ENCODE data around the gene EARS2.
"Not testable (repeated sequence)": the region's sequence is repeated elsewhere in the genome, so short reads cannot be mapped to it uniquely, and the experiment has no call there.

The EARS2 gene

DNA sequence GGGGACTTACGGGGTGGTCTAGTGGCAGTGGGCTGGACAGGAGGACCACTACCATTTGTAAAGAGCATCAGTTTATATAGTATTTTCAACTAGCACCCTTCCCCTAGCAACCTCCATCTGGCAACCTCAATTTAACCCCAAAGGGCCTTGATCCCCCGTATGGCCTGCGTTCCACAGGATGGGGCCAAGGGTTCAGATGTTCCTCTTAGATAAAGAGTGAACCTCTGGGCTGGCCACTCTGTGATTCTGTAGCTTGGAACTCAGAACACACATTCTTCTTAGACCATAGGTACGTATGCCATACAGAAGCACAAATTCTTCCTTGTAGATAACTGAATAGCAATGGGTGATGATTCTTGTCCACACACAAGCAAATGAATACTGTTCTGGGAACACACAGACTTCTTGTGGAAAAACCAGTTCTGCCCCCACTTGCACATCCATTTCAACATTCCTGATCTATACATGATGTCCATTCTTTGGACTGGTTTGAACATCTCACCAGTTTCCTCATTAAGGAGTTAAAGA lies 44.9 kb downstream of the EARS2 start:
- no peak for DNase-seq (ENCODE audit: low spot score)
- H3K36me3 Mint-ChIP-seq (ENCODE audit: low read depth): peaks cover 24% of the 10 kb centered on the region
- no peak overlapping the region for H3K4me3 Mint-ChIP-seq
- H3K27ac Mint-ChIP-seq: no peak overlapping the region
- no peaks in the 10 kb centered on the region for H3K27me3 Mint-ChIP-seq (ENCODE audit: low read depth)
- peaks cover 5% of the 10 kb centered on the region for H3K9me3 Mint-ChIP-seq
- H3K4me1 Mint-ChIP-seq (ENCODE audit: low read depth): peaks cover 55% of the 10 kb centered on the region

DNA sequence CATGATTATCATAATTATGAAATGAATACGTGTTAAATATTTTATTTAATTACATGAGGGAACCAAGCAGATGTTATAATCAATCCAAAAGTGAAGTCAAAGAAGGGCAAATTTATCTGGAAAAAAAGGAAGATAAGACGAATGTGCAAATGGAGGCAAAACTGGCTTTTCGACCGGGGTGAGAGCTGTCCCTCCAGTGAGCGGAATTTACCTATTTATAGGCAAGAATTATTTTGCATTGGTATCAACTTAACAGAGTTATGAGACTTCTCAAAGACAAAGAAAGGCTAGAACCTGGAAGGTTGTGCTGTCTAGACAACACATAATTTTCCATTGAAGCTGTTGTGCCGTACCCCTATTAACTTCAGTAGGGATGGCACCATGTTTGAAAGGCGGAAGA lies 45.4 kb downstream of the EARS2 start:
- Mint-ChIP-seq H3K36me3 (ENCODE audit: low read depth) (peaks cover 28% of the 10 kb centered on the region), H3K27ac (no peak overlapping the region), H3K9me3 (peaks cover 5% of the 10 kb centered on the region), H3K4me1 (ENCODE audit: low read depth) (peaks cover 58% of the 10 kb centered on the region), H3K27me3 (ENCODE audit: low read depth) (no peaks in the 10 kb centered on the region), H3K4me3 (peak overlapping the region; percentile 59)
- DNase-seq (ENCODE audit: low spot score): no peak

GRCh38 chr16:23510915-23511270 lies 46.3 kb downstream of the EARS2 start:
- peaks cover 34% of the 10 kb centered on the region for H3K36me3 Mint-ChIP-seq (ENCODE audit: low read depth)

DNA sequence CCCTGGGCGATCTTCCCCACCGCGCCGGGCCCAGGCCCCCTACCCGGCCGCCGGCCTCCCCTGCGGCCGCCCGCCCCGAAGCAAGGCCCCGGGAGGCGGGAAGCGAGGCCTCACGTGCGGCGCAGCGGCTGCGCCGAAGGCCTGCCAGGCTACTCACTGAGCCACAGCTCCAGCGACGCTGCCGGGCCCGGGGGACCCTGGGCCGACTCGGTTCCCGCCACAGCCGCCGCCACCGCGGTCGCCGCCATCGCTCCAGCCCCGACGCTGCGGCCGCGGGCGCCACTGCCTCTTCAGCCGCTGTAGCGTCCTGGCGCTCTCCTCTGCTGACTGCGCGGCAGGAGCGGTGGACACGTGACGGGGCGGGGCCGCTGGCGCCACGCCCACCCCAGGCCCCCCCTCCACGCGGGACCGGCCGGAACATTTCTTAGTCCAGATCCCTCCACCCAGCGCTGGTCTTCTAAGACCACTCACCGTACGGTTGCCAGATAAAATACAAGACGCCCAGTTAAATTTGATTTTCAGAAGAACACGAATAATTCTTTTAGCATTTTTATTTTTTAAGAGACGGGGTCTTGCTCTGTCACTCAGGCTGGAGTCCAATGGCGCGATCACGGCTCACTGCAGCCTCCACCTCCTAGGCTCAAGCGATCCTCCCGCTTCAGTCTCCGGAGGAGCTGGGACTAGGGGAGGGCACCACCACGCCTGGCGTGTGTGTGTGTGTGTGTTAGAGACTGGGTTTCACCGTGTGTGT lies 46.8 kb downstream of the EARS2 start, which contains the start of gene GGA2:
Gene GGA2, minus strand, starts transcription at position 331 of the 751 bp plus-strand sequence. Its CDS starts 83 bp downstream, at position 248.
- peaks cover 34% of the 10 kb centered on the region for H3K36me3 Mint-ChIP-seq (ENCODE audit: low read depth)
- peak; percentile 79 for DNase-seq (ENCODE audit: low spot score)
- peak within 1 kb of the TSS; percentile 87 for H3K4me3 Mint-ChIP-seq
- peaks cover 58% of the 10 kb centered on the region for H3K4me1 Mint-ChIP-seq (ENCODE audit: low read depth)
- peak within 1 kb of the TSS; percentile 95 for H3K27ac Mint-ChIP-seq
- peaks cover 5% of the 10 kb centered on the region for H3K9me3 Mint-ChIP-seq
- H3K27me3 Mint-ChIP-seq (ENCODE audit: low read depth): no peaks in the 10 kb centered on the region

More at GRCh38 chr16:23510915-23511270, 46.3 kb downstream of the EARS2 start:
- not testable (repeated sequence) for H3K27me3 Mint-ChIP-seq (ENCODE audit: low read depth); H3K9me3 Mint-ChIP-seq; DNase-seq (ENCODE audit: low spot score)
- peak overlapping the region; percentile 85 for H3K4me3 Mint-ChIP-seq
- H3K4me1 Mint-ChIP-seq (ENCODE audit: low read depth): peaks cover 59% of the 10 kb centered on the region
- H3K27ac Mint-ChIP-seq: peak overlapping the region; percentile 70

- H3K9me3 Mint-ChIP-seq: peaks cover 5% of the 10 kb centered on the region
- peaks cover 60% of the 10 kb centered on the region for H3K4me1 Mint-ChIP-seq (ENCODE audit: low read depth)
- peak overlapping the region; percentile 87 for H3K4me3 Mint-ChIP-seq
- H3K36me3 Mint-ChIP-seq (ENCODE audit: low read depth): peaks cover 37% of the 10 kb centered on the region
- DNase-seq (ENCODE audit: low spot score): no peak
- peak overlapping the region; percentile 95 for H3K27ac Mint-ChIP-seq
- no peaks in the 10 kb centered on the region for H3K27me3 Mint-ChIP-seq (ENCODE audit: low read depth)
Measured at GRCh38 chr16:23509782-23510163, 47.4 kb downstream of the EARS2 start.

DNA sequence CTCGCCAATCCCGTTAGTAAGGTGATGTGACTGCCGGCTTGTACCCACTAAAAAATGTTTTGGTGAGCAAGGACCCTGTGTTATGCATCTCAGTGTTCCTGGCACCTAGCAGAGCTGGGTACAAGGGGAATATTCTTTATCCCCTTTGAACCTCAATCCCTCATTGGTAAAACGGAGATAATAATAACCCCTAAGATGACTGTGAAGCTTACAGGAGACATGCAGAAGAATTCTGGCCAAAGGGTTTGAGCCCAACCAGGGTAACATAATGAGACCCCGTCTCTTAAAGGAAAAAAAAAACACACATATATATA lies 47.8 kb downstream of the EARS2 start:
- peaks cover 5% of the 10 kb centered on the region for H3K9me3 Mint-ChIP-seq
- no peaks in the 10 kb centered on the region for H3K27me3 Mint-ChIP-seq (ENCODE audit: low read depth)
- H3K4me3 Mint-ChIP-seq: peak overlapping the region; percentile 87
- peak overlapping the region; percentile 95 for H3K27ac Mint-ChIP-seq
- no peak for DNase-seq (ENCODE audit: low spot score)
- H3K4me1 Mint-ChIP-seq (ENCODE audit: low read depth): peaks cover 59% of the 10 kb centered on the region
- H3K36me3 Mint-ChIP-seq (ENCODE audit: low read depth): peaks cover 34% of the 10 kb centered on the region

- H3K27me3 Mint-ChIP-seq (ENCODE audit: low read depth): no peaks in the 10 kb centered on the region
- DNase-seq (ENCODE audit: low spot score): no peak
- peaks cover 58% of the 10 kb centered on the region for H3K4me1 Mint-ChIP-seq (ENCODE audit: low read depth)
- H3K4me3 Mint-ChIP-seq: peak overlapping the region; percentile 87
- H3K9me3 Mint-ChIP-seq: peaks cover 5% of the 10 kb centered on the region
- peak overlapping the region; percentile 33 for H3K27ac Mint-ChIP-seq
- H3K36me3 Mint-ChIP-seq (ENCODE audit: low read depth): peaks cover 32% of the 10 kb centered on the region
Measured at GRCh38 chr16:23508589-23509440, 48.3 kb downstream of the EARS2 start.

DNA sequence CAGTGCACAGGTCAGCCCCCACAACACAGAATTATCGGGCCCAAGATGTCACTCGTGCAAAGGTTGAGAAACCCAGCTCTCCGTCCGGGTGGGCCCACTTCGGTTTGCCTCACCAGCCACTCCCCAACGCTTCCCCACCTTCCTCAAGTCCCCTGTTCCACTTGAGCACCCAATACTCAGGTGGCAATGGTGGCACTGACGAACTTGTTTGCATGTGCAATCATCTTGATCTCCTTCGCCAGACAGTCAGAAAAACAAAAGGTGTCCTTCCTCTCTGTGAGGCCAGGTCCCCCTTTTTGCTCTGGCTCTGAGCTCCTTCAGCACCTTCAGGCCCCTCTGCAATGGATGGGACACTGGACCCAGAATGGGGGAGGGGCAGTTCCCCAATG lies 50.5 kb downstream of the EARS2 start:
- H3K27ac Mint-ChIP-seq: no peak overlapping the region

DNA sequence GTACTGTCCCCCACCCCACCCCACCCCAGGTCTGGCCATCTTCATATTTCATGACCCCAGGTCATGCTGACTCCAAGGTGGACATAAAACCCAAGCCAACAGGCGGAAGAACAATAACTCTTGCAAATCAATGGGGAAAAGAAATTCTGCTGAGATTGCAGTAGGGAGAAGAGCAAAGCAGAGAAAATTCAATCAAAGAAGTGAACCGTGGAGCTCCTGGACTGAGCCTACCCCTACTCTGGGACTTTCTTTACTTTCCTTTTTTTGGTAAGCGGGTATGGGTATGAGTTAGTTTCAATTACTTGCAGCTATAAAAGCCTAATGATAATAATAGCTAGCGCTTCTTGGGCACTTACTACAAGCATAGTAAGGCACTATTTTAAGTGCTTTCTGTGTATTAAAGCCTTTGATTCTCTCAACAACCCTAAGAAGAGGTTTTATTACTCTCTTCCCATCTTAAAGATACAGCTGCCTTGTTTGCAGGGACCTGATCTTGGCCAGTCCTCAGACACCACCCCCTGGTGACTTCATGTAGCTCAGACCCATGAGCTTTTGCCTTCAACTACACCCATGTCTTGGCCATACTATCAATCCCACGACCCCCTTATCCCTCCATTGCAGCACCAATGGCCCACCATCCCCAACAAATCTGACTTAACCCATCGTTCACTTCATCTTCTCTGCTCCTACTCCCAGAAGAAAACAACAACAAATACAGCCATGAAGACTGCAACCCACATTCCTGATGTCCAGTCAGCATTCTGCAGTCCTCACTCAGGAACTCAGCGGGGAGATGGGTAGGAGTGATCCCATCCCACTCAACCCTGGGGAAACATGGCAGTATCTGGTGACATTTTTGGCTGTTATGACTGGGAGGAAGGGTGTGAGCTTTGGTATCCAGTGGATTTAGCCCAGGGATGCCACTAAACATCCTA lies 51.2 kb downstream of the EARS2 start:
- DNase-seq (ENCODE audit: low spot score): no peak
- Mint-ChIP-seq H3K4me1 (ENCODE audit: low read depth) (peaks cover 68% of the 10 kb centered on the region), H3K27ac (peak overlapping the region; percentile 1), H3K27me3 (ENCODE audit: low read depth) (no peaks in the 10 kb centered on the region), H3K4me3 (peak overlapping the region; percentile 38), H3K36me3 (ENCODE audit: low read depth) (peaks cover 37% of the 10 kb centered on the region), H3K9me3 (peaks cover 5% of the 10 kb centered on the region)

More for the DNA sequence above, 50.5 kb downstream of the EARS2 start:
- Mint-ChIP-seq H3K27me3 (ENCODE audit: low read depth) (no peaks in the 10 kb centered on the region), H3K36me3 (ENCODE audit: low read depth) (peaks cover 36% of the 10 kb centered on the region), H3K4me1 (ENCODE audit: low read depth) (peaks cover 66% of the 10 kb centered on the region), H3K9me3 (peaks cover 5% of the 10 kb centered on the region), H3K4me3 (peak overlapping the region; percentile 9)
- no peak for DNase-seq (ENCODE audit: low spot score)

DNA sequence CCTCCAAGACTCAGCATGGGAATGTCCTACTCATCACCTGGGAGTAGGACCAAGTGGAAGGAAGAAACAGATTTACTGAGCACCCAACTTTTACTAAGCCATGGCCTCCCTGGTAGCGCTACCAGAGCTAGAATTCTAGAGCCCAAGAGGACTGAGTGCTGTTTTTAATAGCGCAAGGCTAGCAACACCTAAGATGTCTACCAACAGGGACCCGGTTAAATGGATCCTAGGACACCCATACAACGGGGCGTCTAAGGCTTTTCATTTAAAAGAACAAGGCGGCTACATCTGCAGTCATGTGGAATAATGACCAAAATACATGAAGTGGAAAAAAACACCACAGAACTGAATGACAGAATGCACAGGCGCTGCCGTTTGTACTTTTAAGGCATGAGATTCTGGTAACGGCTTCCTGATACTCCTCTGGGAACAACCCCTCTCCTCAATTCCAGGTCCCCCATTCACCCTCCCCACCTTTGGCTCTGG lies 51.9 kb downstream of the EARS2 start:
- no peak for DNase-seq (ENCODE audit: low spot score)
- H3K27me3 Mint-ChIP-seq (ENCODE audit: low read depth): no peaks in the 10 kb centered on the region
- peaks cover 5% of the 10 kb centered on the region for H3K9me3 Mint-ChIP-seq
- peak overlapping the region; percentile 57 for H3K4me3 Mint-ChIP-seq
- H3K27ac Mint-ChIP-seq: peak overlapping the region; percentile 74
- H3K36me3 Mint-ChIP-seq (ENCODE audit: low read depth): peaks cover 34% of the 10 kb centered on the region
- peaks cover 72% of the 10 kb centered on the region for H3K4me1 Mint-ChIP-seq (ENCODE audit: low read depth)

DNA sequence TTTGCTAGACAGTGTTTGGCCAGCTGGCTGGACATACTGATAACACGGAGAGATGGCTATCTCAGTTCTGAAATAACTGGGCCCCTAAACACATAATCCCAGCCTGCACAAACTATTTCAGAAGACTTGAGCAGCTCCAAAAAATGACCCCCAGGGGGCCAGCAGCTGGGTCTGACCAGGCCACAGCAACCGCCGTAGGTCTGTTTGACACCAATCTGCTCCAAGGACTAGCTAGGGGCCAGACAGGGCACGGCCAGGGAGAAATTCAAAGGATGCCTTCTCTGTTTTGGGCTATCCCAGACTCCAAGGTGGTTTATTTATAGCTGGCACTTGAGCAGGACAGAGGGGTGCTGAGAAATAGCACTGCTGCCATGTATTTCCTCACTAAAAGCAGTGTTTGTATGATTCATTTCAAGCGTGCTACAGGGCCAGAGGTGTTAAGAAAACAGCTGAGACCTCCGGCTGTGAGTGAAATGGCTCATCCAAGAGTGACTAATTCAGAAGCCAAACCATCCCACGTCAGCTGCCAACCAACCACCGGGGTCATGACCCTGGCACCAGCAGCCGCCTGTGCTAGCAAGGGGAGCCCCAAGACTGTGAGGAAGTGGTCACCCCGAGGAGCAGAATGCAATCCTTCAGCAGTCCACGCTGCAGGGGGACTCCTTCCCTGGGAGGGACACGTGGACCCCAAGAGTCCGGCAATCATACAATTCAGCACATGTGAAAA lies 52.5 kb downstream of the EARS2 start:
- peaks cover 34% of the 10 kb centered on the region for H3K36me3 Mint-ChIP-seq (ENCODE audit: low read depth)
- DNase-seq (ENCODE audit: low spot score): peak; percentile 89
- H3K4me3 Mint-ChIP-seq: peak overlapping the region; percentile 57
- peaks cover 5% of the 10 kb centered on the region for H3K9me3 Mint-ChIP-seq
- H3K27me3 Mint-ChIP-seq (ENCODE audit: low read depth): no peaks in the 10 kb centered on the region
- peak overlapping the region; percentile 74 for H3K27ac Mint-ChIP-seq
- H3K4me1 Mint-ChIP-seq (ENCODE audit: low read depth): peaks cover 71% of the 10 kb centered on the region

GRCh38 chr16:23504076-23504452 lies 53.1 kb downstream of the EARS2 start:
- DNase-seq (ENCODE audit: low spot score): no peak
- Mint-ChIP-seq H3K4me1 (ENCODE audit: low read depth) (peaks cover 67% of the 10 kb centered on the region), H3K4me3 (peak overlapping the region; percentile 57), H3K9me3 (peaks cover 5% of the 10 kb centered on the region), H3K36me3 (ENCODE audit: low read depth) (peaks cover 30% of the 10 kb centered on the region), H3K27me3 (ENCODE audit: low read depth) (no peaks in the 10 kb centered on the region), H3K27ac (no peak overlapping the region)

DNA sequence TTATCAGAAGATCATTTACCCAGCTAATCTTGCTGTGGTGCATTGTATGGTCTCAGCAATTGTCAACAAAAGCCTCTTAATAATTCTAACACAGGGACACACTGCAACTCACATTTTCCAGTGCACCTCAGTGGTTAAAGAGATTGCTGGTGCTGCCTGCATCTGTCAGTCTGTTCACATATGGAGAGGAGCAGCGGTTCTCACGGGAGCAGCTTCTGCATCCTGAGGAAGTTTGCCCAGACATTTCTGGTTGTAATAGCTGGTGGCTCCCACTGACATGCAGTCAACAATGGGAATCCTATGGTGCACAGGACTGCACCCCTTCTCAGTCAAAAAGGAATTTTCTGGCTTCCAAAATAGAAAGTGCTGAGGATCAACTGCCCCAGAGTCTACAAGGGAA lies 54.7 kb downstream of the EARS2 start:
- H3K9me3 Mint-ChIP-seq: no peaks in the 10 kb centered on the region
- H3K4me3 Mint-ChIP-seq: no peak overlapping the region
- H3K27ac Mint-ChIP-seq: no peak overlapping the region
- no peaks in the 10 kb centered on the region for H3K27me3 Mint-ChIP-seq (ENCODE audit: low read depth)
- peaks cover 61% of the 10 kb centered on the region for H3K4me1 Mint-ChIP-seq (ENCODE audit: low read depth)
- peaks cover 23% of the 10 kb centered on the region for H3K36me3 Mint-ChIP-seq (ENCODE audit: low read depth)
- no peak for DNase-seq (ENCODE audit: low spot score)
